ENCODE data around the gene ATP6V0E1.

Gene ATP6V0E1

GRCh38 chr5:172969921-172970320 is 13.7 kb upstream of the ATP6V0E1 start:
- TF ChIP-seq CTCF (IDR thresholded peaks at IDR 0.05; ENCODE audit: extremely low read depth, insufficient read depth, missing control alignments): no peak
- in situ Hi-C loops (cut with MboI; ENCODE audit: low pct_unique_long_range_greater_than_20kb, low sequenced_read_pairs, unreplicated experiment): no loop called here
- no peak for DNase-seq (ENCODE audit: low spot score)

GRCh38 chr5:172971482-172971881 is 12.1 kb upstream of the ATP6V0E1 start:
- DNase-seq (ENCODE audit: low spot score): no peak
- in situ Hi-C loops (cut with MboI; ENCODE audit: low pct_unique_long_range_greater_than_20kb, low sequenced_read_pairs, unreplicated experiment): no loop called here
- no peak for TF ChIP-seq CTCF (IDR thresholded peaks at IDR 0.05; ENCODE audit: extremely low read depth, insufficient read depth, missing control alignments)

- in situ Hi-C loops (cut with MboI; ENCODE audit: low pct_unique_long_range_greater_than_20kb, low sequenced_read_pairs, unreplicated experiment): no loop called here
- no peak for DNase-seq (ENCODE audit: low spot score)
- no peak for TF ChIP-seq CTCF (IDR thresholded peaks at IDR 0.05; ENCODE audit: extremely low read depth, insufficient read depth, missing control alignments)
Measured at GRCh38 chr5:172972552-172972951, 11.0 kb upstream of the ATP6V0E1 start.

- TF ChIP-seq CTCF (IDR thresholded peaks at IDR 0.05; ENCODE audit: extremely low read depth, insufficient read depth, missing control alignments): no peak
- in situ Hi-C loops (cut with MboI; ENCODE audit: low pct_unique_long_range_greater_than_20kb, low sequenced_read_pairs, unreplicated experiment): no loop called here
- DNase-seq (ENCODE audit: low spot score): no peak
Measured at GRCh38 chr5:172973127-172973916, 10.2 kb upstream of the ATP6V0E1 start.

- no peak for DNase-seq (ENCODE audit: low spot score)
- no peak for TF ChIP-seq CTCF (IDR thresholded peaks at IDR 0.05; ENCODE audit: extremely low read depth, insufficient read depth, missing control alignments)
- in situ Hi-C loops (cut with MboI; ENCODE audit: low pct_unique_long_range_greater_than_20kb, low sequenced_read_pairs, unreplicated experiment): no loop called here
Measured at GRCh38 chr5:172973931-172974330, 9.6 kb upstream of the ATP6V0E1 start.

GRCh38 chr5:172975289-172975688 is 8.3 kb upstream of the ATP6V0E1 start:
- in situ Hi-C loops (cut with MboI; ENCODE audit: low pct_unique_long_range_greater_than_20kb, low sequenced_read_pairs, unreplicated experiment): loop anchor here (25.0 kb wide), 1 partner anchor 162 kb away; the partner anchor contains the start of gene BNIP1
- no peak for DNase-seq (ENCODE audit: low spot score)
- TF ChIP-seq CTCF (IDR thresholded peaks at IDR 0.05; ENCODE audit: extremely low read depth, insufficient read depth, missing control alignments): no peak

Data from GM13977 (cell line).